Activated T-helper 17 cell treated with anti-CD3 and anti-CD28 coated beads, Interleukin-2, amount 50 U/mL, for 72 hours (primary cell): ENCODE data around the gene SSX4B. TPM values are rescaled to one million over a fixed set of nuclear protein-coding genes. Genes with fewer than 3 reads are reported as not detected.
"Not testable (repeated sequence)": the region's sequence is repeated elsewhere in the genome, so short reads cannot be mapped to it uniquely, and the experiment has no call there.

Experiments
- ATAC-seq: fragments of 150-1000 bp; cut with Tn5 transposase; replicated peaks from 2 replicates; pipeline ENCODE4 v1.10.0; 2021; ENCODE audit warnings: mild to moderate bottlenecking, moderate library complexity
- H3K27ac Mint-ChIP-seq: one replicate; pipeline ENCODE4 v1.8.0; 2022; ENCODE audit warnings: mixed read lengths
- H3K27me3 Mint-ChIP-seq: one replicate; pipeline ENCODE4 v1.8.0; 2022; ENCODE audit warnings: mixed read lengths
- H3K36me3 Mint-ChIP-seq: one replicate; pipeline ENCODE4 v1.8.0; 2022; ENCODE audit warnings: low read depth, mild to moderate bottlenecking, mixed read lengths
- H3K4me1 Mint-ChIP-seq: one replicate; pipeline ENCODE4 v1.8.0; 2022; ENCODE audit warnings: mixed read lengths
- H3K4me3 Mint-ChIP-seq: one replicate; pipeline ENCODE4 v1.8.0; 2022; ENCODE audit warnings: mild to moderate bottlenecking, mixed read lengths
- H3K9me3 Mint-ChIP-seq: one replicate; pipeline ENCODE4 v1.8.0; 2022; ENCODE audit warnings: mixed read lengths
- total RNA-seq, 2 donors: library from RNA; stranded (reverse); gene quantifications; one replicate each; pipeline ENCODE4 v1.2.3, GENCODE V29; 2022

The SSX4B gene
- total RNA-seq, 2 donors from 2014 or later, result not detected

GRCh38 chrX:48383239-48383638 lies 28.5 kb downstream of the SSX4B start, which contains the start of gene SSX4:
Gene SSX4 (plus strand): TSS chrX:48383539. CDS start chrX:48384054, 515 bp downstream.
- H3K36me3 Mint-ChIP-seq, result not testable (repeated sequence)

DNA sequence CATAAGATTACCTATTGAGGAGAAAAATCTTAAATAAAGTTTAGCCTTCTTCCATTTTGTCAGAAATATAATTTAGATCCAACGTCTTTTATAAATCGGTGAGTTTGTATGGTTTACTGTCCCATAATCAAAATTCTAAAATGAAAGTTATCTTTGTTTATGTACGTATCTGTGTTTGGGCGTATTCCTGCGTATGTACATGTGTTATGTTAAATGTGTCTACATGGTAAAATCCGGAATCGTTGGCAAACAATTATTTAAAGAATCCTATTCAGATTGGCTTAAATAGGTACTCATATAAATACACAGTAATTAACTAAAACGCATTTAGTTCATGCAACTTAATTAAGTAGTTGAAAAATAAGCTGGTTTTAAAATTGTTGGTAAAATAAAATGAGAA lies 41.4 kb downstream of the SSX4B start:
- H3K4me3 Mint-ChIP-seq, H3K27me3 Mint-ChIP-seq, H3K9me3 Mint-ChIP-seq, H3K4me1 Mint-ChIP-seq, H3K27ac Mint-ChIP-seq, H3K36me3 Mint-ChIP-seq, ATAC-seq: not testable (repeated sequence)

More at GRCh38 chrX:48383239-48383638, 28.5 kb downstream of the SSX4B start, which contains the start of gene SSX4:
- not testable (repeated sequence) for H3K27me3 Mint-ChIP-seq, H3K9me3 Mint-ChIP-seq, ATAC-seq, H3K4me1 Mint-ChIP-seq, H3K27ac Mint-ChIP-seq, H3K4me3 Mint-ChIP-seq

DNA sequence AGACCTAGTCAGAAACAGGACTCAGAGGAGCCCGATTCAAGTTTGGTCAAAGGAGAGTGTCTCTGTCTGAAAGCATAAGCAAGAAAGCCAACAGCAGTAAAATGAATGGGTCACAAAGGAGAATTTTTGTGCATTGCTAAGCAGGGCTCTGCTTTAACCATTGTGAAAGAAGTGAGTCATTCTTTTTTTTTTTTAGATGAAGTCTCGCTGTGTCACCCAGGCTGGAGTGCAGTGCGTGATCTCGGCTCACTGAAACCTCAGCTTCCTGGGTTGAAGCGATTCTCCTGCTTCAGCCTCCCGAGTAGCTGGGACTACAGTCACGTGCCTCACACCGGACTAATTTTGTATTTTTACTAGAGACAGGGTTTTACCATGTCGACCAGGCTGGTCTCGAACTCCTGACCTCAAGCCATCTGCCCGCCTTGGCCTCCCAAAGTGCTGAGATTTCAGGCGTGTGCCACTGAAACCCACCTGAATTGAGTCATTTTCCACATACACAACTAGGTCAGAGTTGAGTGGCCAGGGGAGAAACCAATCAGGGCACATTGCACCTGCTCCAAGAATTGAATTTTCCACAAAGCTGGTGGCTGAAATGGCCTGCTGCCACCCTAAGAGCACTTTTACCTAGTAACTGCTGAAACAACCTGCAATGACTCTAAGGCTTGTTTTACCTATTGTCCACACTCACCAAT lies 43.9 kb downstream of the SSX4B start:
- H3K27ac Mint-ChIP-seq, H3K4me1 Mint-ChIP-seq, H3K4me3 Mint-ChIP-seq, H3K9me3 Mint-ChIP-seq, H3K27me3 Mint-ChIP-seq, H3K36me3 Mint-ChIP-seq: not testable (repeated sequence)
- peak; percentile 97 for ATAC-seq

- H3K4me3 Mint-ChIP-seq, H3K36me3 Mint-ChIP-seq, H3K9me3 Mint-ChIP-seq, H3K4me1 Mint-ChIP-seq, H3K27ac Mint-ChIP-seq, H3K27me3 Mint-ChIP-seq, ATAC-seq: not testable (repeated sequence)
Observed at GRCh38 chrX:48359281-48359680, 52.5 kb downstream of the SSX4B start.

DNA sequence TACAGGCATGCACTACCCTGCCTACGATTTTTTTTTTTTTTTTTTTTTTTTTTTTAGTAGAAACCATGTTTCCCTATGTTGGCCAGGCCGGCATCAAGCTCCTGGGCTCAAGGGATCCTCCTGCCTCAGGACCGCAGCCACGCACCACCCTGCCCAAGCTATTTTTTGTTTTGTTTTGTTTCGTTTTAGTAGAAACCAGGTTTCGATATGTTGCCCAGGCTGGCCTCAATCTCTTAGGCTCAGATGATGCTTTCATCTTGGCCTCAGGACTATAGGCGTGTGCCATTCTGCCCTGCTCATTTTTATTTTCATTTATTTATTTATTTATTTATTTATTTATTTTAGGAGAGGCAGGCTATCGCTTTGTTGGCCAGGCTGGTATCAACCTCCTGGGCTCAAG lies 54.1 kb downstream of the SSX4B start:
- no peaks in the 10 kb centered on the region for H3K36me3 Mint-ChIP-seq
- H3K27ac Mint-ChIP-seq, result no peak overlapping the region
- no peaks in the 10 kb centered on the region for H3K4me1 Mint-ChIP-seq
- no peaks in the 10 kb centered on the region for H3K27me3 Mint-ChIP-seq
- no peak overlapping the region for H3K4me3 Mint-ChIP-seq
- ATAC-seq, result no peak
- no peaks in the 10 kb centered on the region for H3K9me3 Mint-ChIP-seq

DNA sequence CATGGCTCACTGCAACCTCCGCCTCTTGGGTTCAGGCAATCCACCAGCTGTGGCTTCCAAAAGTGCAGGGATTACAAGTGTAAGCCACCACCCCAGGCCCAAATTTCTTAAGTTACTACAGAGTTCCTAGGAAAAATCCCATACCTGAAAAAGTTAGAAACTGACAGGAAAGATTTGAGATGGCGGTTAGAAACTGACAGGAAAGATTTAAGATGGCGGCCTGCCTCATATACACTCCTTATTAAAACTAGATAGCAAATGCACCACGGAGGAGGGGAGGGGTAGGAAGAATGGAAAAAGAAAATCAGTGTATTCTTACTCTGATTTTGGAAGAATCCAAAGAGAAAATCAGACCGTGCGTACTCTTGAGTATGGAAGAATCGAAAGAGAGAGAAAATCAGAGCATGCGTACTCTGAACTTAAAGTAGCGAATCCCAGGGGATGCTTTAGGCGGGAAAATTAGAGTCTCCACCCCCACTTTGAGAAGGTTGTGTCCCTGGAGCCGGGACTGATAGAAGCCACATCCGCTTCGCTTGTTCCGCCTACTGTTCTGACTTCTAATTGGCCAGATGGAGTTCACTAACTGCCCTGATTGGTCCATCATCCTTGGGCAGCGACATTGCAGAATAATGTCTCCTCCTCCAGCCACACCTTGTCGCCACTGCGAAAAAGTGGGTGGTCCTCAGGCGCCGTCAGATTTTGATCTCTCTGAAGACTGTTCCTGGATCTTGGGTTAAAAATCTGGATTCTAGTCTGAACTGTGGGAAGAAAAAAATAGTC lies 55.3 kb downstream of the SSX4B start, which contains the start of gene SSX3:
Gene SSX3, minus strand, starts transcription at position 389 of the 780 bp plus-strand sequence. CDS start 1,454 bp downstream, outside the sequence.
- H3K4me1 Mint-ChIP-seq, ATAC-seq, H3K4me3 Mint-ChIP-seq, H3K9me3 Mint-ChIP-seq, H3K36me3 Mint-ChIP-seq, H3K27me3 Mint-ChIP-seq, H3K27ac Mint-ChIP-seq: not testable (repeated sequence)

Other genes starting within 250 kb of the SSX4B start
- gene SSX5, start 215.2 kb downstream of the SSX4B start, total RNA-seq, result not detected
- gene SSX1, start 156.6 kb downstream of the SSX4B start, total RNA-seq, result not detected
- gene SSX3, start 55.3 kb downstream of the SSX4B start, total RNA-seq, result not detected
- gene SSX4, start 28.4 kb downstream of the SSX4B start, total RNA-seq, result not detected
- gene SLC38A5, start 58.3 kb upstream of the SSX4B start, total RNA-seq, result 100 to 1,000 TPM; 130 to 170 TPM
- gene FTSJ1, start 64.2 kb upstream of the SSX4B start, total RNA-seq, result 10 to 100 TPM; 59.8 to 93.5 TPM
- gene PORCN, start 97.0 kb upstream of the SSX4B start, total RNA-seq, result 1 to 10 TPM; 8.9 to 9.4 TPM
- 100 to 1,000 TPM; 104 to 213 TPM for gene EBP, start 109.8 kb upstream of the SSX4B start, total RNA-seq
- gene TBC1D25, start 127.8 kb upstream of the SSX4B start, total RNA-seq, result 10 to 100 TPM; 19.4 to 25.4 TPM
- 100 to 1,000 TPM; 176 to 335 TPM for gene RBM3, start 162.5 kb upstream of the SSX4B start, total RNA-seq
- gene WDR13, start 185.5 kb upstream of the SSX4B start, total RNA-seq, result 10 to 100 TPM; 45.6 to 74.0 TPM